Liver (tissue), 9 donors: ENCODE results near the gene EML6. TPM values are rescaled to one million over a fixed set of nuclear protein-coding genes. Genes with fewer than 3 reads are reported as not detected.

ENCODE experiments used
- DNase-seq: peaks from one replicate; pipeline ENCODE4 v3.0.0-alpha.2; 2017; ENCODE audit warnings: low spot score
- H3K27ac ChIP-seq, 2 donors: one replicate each; pipeline ENCODE4 v1.7.0; 2013; ENCODE audit warnings: inconsistent platforms in 2 of 2, low read length in 2 of 2, control low read depth in 1 of 2, low read depth in 1 of 2, mild to moderate bottlenecking in 1 of 2
- H3K27me3 ChIP-seq, 4 donors: one replicate each; pipeline versions ENCODE4 v1.6.1 to v1.7.0; 2013; ENCODE audit warnings: low read length in 3 of 4, inconsistent platforms in 1 of 4, mild to moderate bottlenecking in 1 of 4, moderate library complexity in 1 of 4; ENCODE audit not compliant: control insufficient read depth in 4 of 4, insufficient read depth in 4 of 4
- H3K36me3 ChIP-seq, 4 donors: one replicate each; pipeline versions ENCODE4 v1.6.1 to v1.7.0; 2013; ENCODE audit warnings: low read length in 3 of 4, mild to moderate bottlenecking in 3 of 4, low read depth in 1 of 4, moderate library complexity in 1 of 4; ENCODE audit not compliant: control insufficient read depth in 4 of 4, insufficient read depth in 3 of 4
- H3K4me1 ChIP-seq, 4 donors: one replicate each; pipeline versions ENCODE4 v1.6.1 to v1.7.0; 2013; ENCODE audit warnings: low read length in 3 of 4, mild to moderate bottlenecking in 3 of 4, moderate library complexity in 1 of 4; ENCODE audit not compliant: control insufficient read depth in 4 of 4, insufficient read depth in 4 of 4
- H3K4me3 ChIP-seq, 3 donors: one replicate each; pipeline versions ENCODE4 v1.6.1 to v1.7.0; 2013; ENCODE audit warnings: low read length in 3 of 3, control low read depth in 1 of 3, low read depth in 1 of 3, mild to moderate bottlenecking in 1 of 3
- H3K9ac ChIP-seq, 2 donors: one replicate each; pipeline ENCODE4 v1.7.0; 2013; ENCODE audit warnings: low read length in 2 of 2, mild to moderate bottlenecking in 2 of 2, moderate library complexity in 2 of 2, control low read depth in 1 of 2, low read depth in 1 of 2
- H3K9me3 ChIP-seq, 4 donors: one replicate each; pipeline versions ENCODE4 v1.6.1 to v1.7.0; 2013; ENCODE audit warnings: low read length in 3 of 4; ENCODE audit not compliant: control insufficient read depth in 4 of 4
- ATF3 ChIP-seq: IDR thresholded peaks from 2 replicates; pipeline ENCODE4 v1.6.1; 2016; ENCODE audit warnings: antibody characterized with exemption
- CTCF ChIP-seq: fragments of 150-350 bp; IDR thresholded peaks from 2 replicates; pipeline ENCODE4 v1.5.1; 2017; ENCODE audit warnings: improper control_type of control experiment, low read depth, low read length; ENCODE audit not compliant: missing input control
- EGR1 ChIP-seq, 2 donors: IDR thresholded peaks; 2 replicates each; pipeline ENCODE4 v1.6.1; 2016 to 2018; ENCODE audit warnings: antibody characterized with exemption in 2 of 2, low read depth in 2 of 2
- FOXA1 ChIP-seq: IDR thresholded peaks from 2 replicates; pipeline ENCODE4 v1.6.1; 2016; ENCODE audit warnings: antibody characterized with exemption
- FOXA2 ChIP-seq: IDR thresholded peaks from 2 replicates; pipeline ENCODE4 v1.6.1; 2016; ENCODE audit warnings: antibody characterized with exemption
- GABPA ChIP-seq, 2 donors: IDR thresholded peaks in 1 of 2; conservative IDR thresholded peaks in 1 of 2; 2 replicates each; pipeline ENCODE4 v1.6.1; 2016; ENCODE audit warnings: antibody characterized with exemption in 2 of 2, mild to moderate bottlenecking in 1 of 2, moderate library complexity in 1 of 2
- HNF4A ChIP-seq, 2 donors: conservative IDR thresholded peaks; 2 replicates each; pipeline ENCODE4 v1.6.1; 2016; ENCODE audit warnings: antibody characterized with exemption in 2 of 2, mild to moderate bottlenecking in 2 of 2
- HNF4G ChIP-seq: IDR thresholded peaks from 2 replicates; pipeline ENCODE4 v1.6.1; 2016; ENCODE audit warnings: antibody characterized with exemption
- JUND ChIP-seq, 2 donors: IDR thresholded peaks; 2 replicates each; pipeline ENCODE4 v1.6.1; 2016; ENCODE audit warnings: antibody characterized with exemption in 2 of 2
- NR2F2 ChIP-seq: IDR thresholded peaks from 2 replicates; pipeline ENCODE4 v1.6.1; 2016; ENCODE audit warnings: antibody characterized with exemption
- RAD21 ChIP-seq, 2 donors: IDR thresholded peaks; 2 replicates each; pipeline ENCODE4 v1.6.1; 2016; ENCODE audit warnings: antibody characterized with exemption in 2 of 2, mild to moderate bottlenecking in 2 of 2
- REST ChIP-seq: IDR thresholded peaks from 2 replicates; pipeline ENCODE4 v1.6.1; 2016; ENCODE audit warnings: antibody characterized with exemption, mild to moderate bottlenecking
- RXRA ChIP-seq, 2 donors: IDR thresholded peaks; 2 replicates each; pipeline ENCODE4 v1.6.1; 2017 to 2018; ENCODE audit warnings: antibody characterized with exemption in 2 of 2, mild to moderate bottlenecking in 1 of 2
- SP1 ChIP-seq: IDR thresholded peaks from 2 replicates; pipeline ENCODE4 v1.6.1; 2018; ENCODE audit warnings: antibody characterized with exemption, mild to moderate bottlenecking
- TAF1 ChIP-seq: conservative IDR thresholded peaks from 2 replicates; pipeline ENCODE4 v1.6.1; 2016; ENCODE audit warnings: antibody characterized with exemption, mild to moderate bottlenecking
- YY1 ChIP-seq: IDR thresholded peaks from 2 replicates; pipeline ENCODE4 v1.6.1; 2016; ENCODE audit warnings: antibody characterized with exemption, mild to moderate bottlenecking
- ZBTB33 ChIP-seq: IDR thresholded peaks from 2 replicates; pipeline ENCODE4 v1.6.1; 2016; ENCODE audit warnings: antibody characterized with exemption
- WGBS: extraction: QIAGEN DNeasy Blood & Tissue Kit; methylation state at CpG from one replicate; pipeline ENCODE4 v1.1.7; 2013; 5-methylcytosine and 5-hydroxymethylcytosine counted together
- polyA plus RNA-seq, 2 donors: library from polyadenylated mRNA; stranded (reverse) in 1 of 2; unstranded in 1 of 2; fragments of 200-250 nt in 1 of 2; fragments of >200 nt in 1 of 2; fragmentation: Nextera tagmentation in 1 of 2; extraction: Ambion mirVana in 1 of 2; gene quantifications; one replicate each; pipeline versions ENCODE4 v1.2.1 to v1.2.3, GENCODE V29; 2013 to 2015
- total RNA-seq, 2 donors: library from RNA; depleted of rRNA; stranded (reverse); fragments of >200 nt; gene quantifications; one replicate each; pipeline ENCODE4 v1.2.3, GENCODE V29; 2014
- TF ChIP-seq, protein P1 (sequence below): IDR thresholded peaks from 2 replicates; pipeline ENCODE4 v1.6.1; 2016; ENCODE audit warnings: antibody characterized with exemption
- donor health status: healthy.
- donor health status: healthy.
- donor health status: healthy.
- donor health status: healthy.
- donor health status: healthy.

Gene EML6
- total and polyA plus RNA-seq, 4 donors = 0.33 to 3.0 (median 1.4) TPM

DNA sequence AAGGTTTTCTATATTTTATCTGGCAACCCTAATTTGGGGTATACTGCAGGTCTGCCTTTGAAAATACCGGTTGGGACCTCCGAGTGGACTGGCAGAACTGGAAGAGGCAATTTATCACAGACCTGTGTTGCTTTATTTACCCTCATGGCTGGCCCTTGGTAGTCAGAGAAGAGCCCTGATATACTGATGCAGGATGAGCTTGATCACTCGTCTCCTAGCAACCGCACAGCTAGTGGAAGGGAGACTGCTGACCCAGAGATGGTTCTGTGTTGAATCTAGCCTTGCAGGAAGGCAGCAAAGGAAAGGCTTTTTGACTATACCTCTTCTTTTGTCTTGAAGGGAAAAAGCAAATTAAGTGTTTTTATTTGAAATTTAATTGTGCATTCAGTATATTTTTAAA is 154.7 kb downstream of the EML6 start:
- H3K36me3 ChIP-seq = no peaks in the 10 kb centered on the region
- 92% methylated on average over 4 of the region's 4 CpGs for WGBS
- no peak for DNase-seq

More for the DNA sequence above, 154.7 kb downstream of the EML6 start:
- no peak for TF ChIP-seq RAD21 (IDR thresholded peaks at IDR 0.05)
- TF ChIP-seq EGR1 (IDR thresholded peaks at IDR 0.05; ENCODE audit: low read depth in 2 of 2) = no peak
- no peak for TF ChIP-seq HNF4A (conservative IDR thresholded peaks at IDR 0.05)
- TF ChIP-seq YY1 = no peak
- no peak for TF ChIP-seq ZBTB33
- no peak for TF ChIP-seq SP1
- TF ChIP-seq FOXA2 = no peak
- TF ChIP-seq, protein P1, sequence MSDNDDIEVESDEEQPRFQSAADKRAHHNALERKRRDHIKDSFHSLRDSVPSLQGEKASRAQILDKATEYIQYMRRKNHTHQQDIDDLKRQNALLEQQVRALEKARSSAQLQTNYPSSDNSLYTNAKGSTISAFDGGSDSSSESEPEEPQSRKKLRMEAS = no peak
- no peak for TF ChIP-seq FOXA1
- TF ChIP-seq REST = no peak
- TF ChIP-seq JUND (IDR thresholded peaks at IDR 0.05) = no peak
- TF ChIP-seq ATF3 = no peak
- no peak for TF ChIP-seq HNF4G
- TF ChIP-seq TAF1 = no peak
- TF ChIP-seq RXRA (IDR thresholded peaks at IDR 0.05) = no peak
- TF ChIP-seq GABPA (IDR thresholded peaks at IDR 0.05 in 1 of 2, conservative IDR thresholded peaks at IDR 0.05 in 1 of 2) = no peak
- no peak for TF ChIP-seq NR2F2
- no peak for TF ChIP-seq CTCF
- Histone ChIP-seq H3K9ac (no peak overlapping the region), H3K9me3 (no peaks in the 10 kb centered on the region), H3K4me1 (peaks cover 0 to 14% (median 8%) of the 10 kb centered on the region in 4 donors), H3K27me3 (no peaks in the 10 kb centered on the region), H3K4me3 (no peak overlapping the region), H3K27ac (no peak overlapping the region)
